ENCODE results near the gene TP53TG5. TPM values are rescaled to one million over a fixed set of nuclear protein-coding genes. Genes with fewer than 3 reads are reported as not detected.

The TP53TG5 gene
- total RNA-seq, 2 experiments from 2014 or later: not detected

- H3K36me3 ChIP-seq (ENCODE audit: insufficient read depth, low read length): no peaks in the 10 kb centered on the region
- peaks cover 37% of the 10 kb centered on the region for H3K4me1 ChIP-seq (ENCODE audit: insufficient read depth, low read length, poor library complexity, severe bottlenecking)
- CTCF ChIA-PET (ENCODE audit: unreplicated experiment): no interaction called here
- no TSS peak for BruUV-seq (replicated peaks)
- intact Hi-C loops (cut with micrococcal nuclease; ENCODE audit: unreplicated experiment): no loop called here
- no peak overlapping the region for H2AFZ ChIP-seq (ENCODE audit: low read length)
- TF ChIP-seq EZH2phosphoT487 (IDR thresholded peaks at IDR 0.05; ENCODE audit: borderline replicate concordance, low read depth, low read length): no peak
- TF ChIP-seq CTCF (conservative IDR thresholded peaks at IDR 0.05; ENCODE audit: low read length): no peak
- no peak overlapping the region; the same call in 1 of the 2 replicates for H3K4me2 ChIP-seq (ENCODE audit: low read length)
- DNase-seq (ENCODE audit: low spot score): no peak
- H3K9me2 ChIP-seq (ENCODE audit: insufficient read depth, low read length): no peaks in the 10 kb centered on the region
- no peaks in the 10 kb centered on the region for H3K9me3 ChIP-seq (ENCODE audit: low read length)
- POLR2A ChIA-PET: no interaction called here
- H3K4me3 ChIP-seq (ENCODE audit: low read depth, low read length, poor library complexity, severe bottlenecking): no peak overlapping the region
- H3K27ac ChIP-seq (ENCODE audit: low read depth, low read length, poor library complexity, severe bottlenecking): no peak overlapping the region
- H4K20me1 ChIP-seq (ENCODE audit: insufficient read depth, low read length): no peaks in the 10 kb centered on the region
- H3K79me2 ChIP-seq (ENCODE audit: insufficient read depth, low read depth, low read length): no peaks in the 10 kb centered on the region
Measured at GRCh38 chr20:45341939-45342854, 35.9 kb downstream of the TP53TG5 start.

GRCh38 chr20:45341579-45341938 is 36.6 kb downstream of the TP53TG5 start:
- CTCF ChIA-PET (ENCODE audit: unreplicated experiment): no interaction called here
- Histone ChIP-seq H3K27ac (ENCODE audit: low read depth, low read length, poor library complexity, severe bottlenecking) (no peak overlapping the region), H3K4me3 (ENCODE audit: low read depth, low read length, poor library complexity, severe bottlenecking) (no peak overlapping the region), H3K36me3 (ENCODE audit: insufficient read depth, low read length) (no peaks in the 10 kb centered on the region), H3K79me2 (ENCODE audit: insufficient read depth, low read depth, low read length) (no peaks in the 10 kb centered on the region), H3K9me2 (ENCODE audit: insufficient read depth, low read length) (no peaks in the 10 kb centered on the region), H3K4me1 (ENCODE audit: insufficient read depth, low read length, poor library complexity, severe bottlenecking) (peaks cover 37% of the 10 kb centered on the region), H3K9me3 (ENCODE audit: low read length) (no peaks in the 10 kb centered on the region), H2AFZ (ENCODE audit: low read length) (no peak overlapping the region), H3K4me2 (ENCODE audit: low read length) (no peak overlapping the region; the same call in 1 of the 2 replicates), H4K20me1 (ENCODE audit: insufficient read depth, low read length) (no peaks in the 10 kb centered on the region)
- no TSS peak for BruUV-seq (replicated peaks)
- intact Hi-C loops (cut with micrococcal nuclease; ENCODE audit: unreplicated experiment): no loop called here
- POLR2A ChIA-PET: no interaction called here
- no peak for DNase-seq (ENCODE audit: low spot score)
- no peak for TF ChIP-seq EZH2phosphoT487 (IDR thresholded peaks at IDR 0.05; ENCODE audit: borderline replicate concordance, low read depth, low read length)

GRCh38 chr20:45340951-45341350 is 37.2 kb downstream of the TP53TG5 start:
- no peaks in the 10 kb centered on the region for H3K9me3 ChIP-seq (ENCODE audit: low read length)
- no peak for TF ChIP-seq CTCF (conservative IDR thresholded peaks at IDR 0.05; ENCODE audit: low read length)
- TF ChIP-seq EZH2phosphoT487 (IDR thresholded peaks at IDR 0.05; ENCODE audit: borderline replicate concordance, low read depth, low read length): no peak
- H3K27ac ChIP-seq (ENCODE audit: low read depth, low read length, poor library complexity, severe bottlenecking): no peak overlapping the region
- no peaks in the 10 kb centered on the region for H4K20me1 ChIP-seq (ENCODE audit: insufficient read depth, low read length)
- peaks cover 37% of the 10 kb centered on the region for H3K4me1 ChIP-seq (ENCODE audit: insufficient read depth, low read length, poor library complexity, severe bottlenecking)
- intact Hi-C loops (cut with micrococcal nuclease; ENCODE audit: unreplicated experiment): no loop called here
- ChIA-PET POLR2A (no interaction called here), CTCF (ENCODE audit: unreplicated experiment) (no interaction called here)
- H3K79me2 ChIP-seq (ENCODE audit: insufficient read depth, low read depth, low read length): no peaks in the 10 kb centered on the region
- H2AFZ ChIP-seq (ENCODE audit: low read length): no peak overlapping the region
- no peaks in the 10 kb centered on the region for H3K36me3 ChIP-seq (ENCODE audit: insufficient read depth, low read length)
- H3K9me2 ChIP-seq (ENCODE audit: insufficient read depth, low read length): no peaks in the 10 kb centered on the region
- no TSS peak for BruUV-seq (replicated peaks)
- no peak for DNase-seq (ENCODE audit: low spot score)
- H3K4me3 ChIP-seq (ENCODE audit: low read depth, low read length, poor library complexity, severe bottlenecking): no peak overlapping the region
- H3K4me2 ChIP-seq (ENCODE audit: low read length): no peak overlapping the region; the same call in 1 of the 2 replicates
